Stomach (tissue), 9 donors: ENCODE measurements around the gene LBHD1. TPM values are rescaled to one million over a fixed set of nuclear protein-coding genes. Genes with fewer than 3 reads are reported as not detected.

Experiments used
- DNase-seq, 2 donors: peaks; one replicate each; pipeline versions ENCODE4 v3.0.0 to v3.0.0-alpha.2; 2013 to 2019
- H3K27ac ChIP-seq, 5 donors: fragments of 200-600 bp in 4 of 5; sonication (generic) in 4 of 5; one replicate each; pipeline ENCODE4 v1.5.1; 2013 to 2019; ENCODE audit warnings: mild to moderate bottlenecking in 1 of 5, moderate library complexity in 1 of 5
- H3K27me3 ChIP-seq, 3 donors: fragments of 200-600 bp; sonication (generic); one replicate each; pipeline ENCODE4 v1.5.1; 2017 to 2019; ENCODE audit warnings: mixed run types in 1 of 3
- H3K36me3 ChIP-seq, 4 donors: fragments of 200-600 bp; sonication (generic); 1 replicate in 3 of 4; 2 replicates in 1 of 4; pipeline ENCODE4 v1.5.1; 2016 to 2019
- H3K4me1 ChIP-seq, 4 donors: fragments of 200-600 bp; sonication (generic); one replicate each; pipeline ENCODE4 v1.5.1; 2016 to 2019
- H3K4me3 ChIP-seq, 4 donors: fragments of 200-600 bp; sonication (generic) in 3 of 4; one replicate each; pipeline ENCODE4 v1.5.1; 2016 to 2019; ENCODE audit warnings: mild to moderate bottlenecking in 1 of 4
- H3K9me3 ChIP-seq, 4 donors: fragments of 200-600 bp; sonication (generic); one replicate each; pipeline ENCODE4 v1.5.1; 2016 to 2019
- CTCF ChIP-seq, 7 experiments: fragments of 450-650 bp in 4 of 7; fragments of 200-600 bp in 3 of 7; sonication (generic) in 3 of 7; IDR thresholded peaks; one replicate each; pipeline ENCODE4 v1.5.1; 2016 to 2019; ENCODE audit warnings: antibody characterized with exemption in 7 of 7, control low read depth in 2 of 7, mild to moderate bottlenecking in 1 of 7
- EP300 ChIP-seq: sonication (generic); formaldehyde crosslinking; IDR thresholded peaks from one replicate; pipeline ENCODE4 v1.6.1; 2017; ENCODE audit warnings: antibody characterized with exemption
- POLR2A ChIP-seq, 4 donors: fragments of 450-650 bp; IDR thresholded peaks; one replicate each; pipeline ENCODE4 v1.6.1; 2016; ENCODE audit warnings: antibody characterized with exemption in 4 of 4, control low read depth in 2 of 4, mild to moderate bottlenecking in 1 of 4, moderate library complexity in 1 of 4
- POLR2AphosphoS5 ChIP-seq, 3 donors: sonication (generic); formaldehyde crosslinking; IDR thresholded peaks; one replicate each; pipeline ENCODE4 v1.6.1; 2016; ENCODE audit warnings: antibody characterized with exemption in 3 of 3
- WGBS, 5 donors: extraction: QIAGEN DNeasy Blood & Tissue Kit in 3 of 5; methylation state at CpG; one replicate each; pipeline versions ENCODE4 v1.1.5 to v1.1.7; 2013 to 2018; 5-methylcytosine and 5-hydroxymethylcytosine counted together
- intact Hi-C: fragments of 100-400 bp; cut with DNase I; formaldehyde crosslinking; loops from one replicate; pipeline ENCODE4 v1.15.1; 2023; ENCODE audit warnings: low total_unique reads
- polyA plus RNA-seq, 3 donors: library from polyadenylated mRNA; stranded (reverse); fragments of 200-250 nt; gene quantifications; one replicate each; pipeline ENCODE4 v1.2.3, GENCODE V29; 2013
- total RNA-seq, 5 donors: library from RNA; depleted of rRNA; stranded (reverse); fragments of >200 nt; gene quantifications; one replicate each; pipeline versions ENCODE4 v1.1.0 to v1.2.3, GENCODE V29; 2014 to 2016
- donor health status: healthy with polysubstance abuse.
- donor health status: Bipolar disorder and iron deficiency.
- donor health status: healthy.

Gene LBHD1
- total and polyA plus RNA-seq, 8 donors = 0.45 to 56.6 (median 6.2) TPM

GRCh38 chr11:62678770-62679696 lies 7.0 kb upstream of the LBHD1 start, which contains the start of gene UBXN1:
TSS of gene UBXN1 (minus strand) at chr11:62679073. CDS start at chr11:62678923, 150 bp downstream.
- H3K27me3 ChIP-seq = no peaks in the 10 kb centered on the region
- TF ChIP-seq POLR2AphosphoS5 (IDR thresholded peaks at IDR 0.05) (peak; percentile 72 to 95 (median 87)), CTCF (IDR thresholded peaks at IDR 0.05) (no peak), EP300 (no peak)
- no peaks in the 10 kb centered on the region for H3K9me3 ChIP-seq
- 5 to 8% (median 7%) methylated on average over 34 to 55 of the region's 55 CpGs for WGBS, 5 donors
- H3K4me3 ChIP-seq = peak within 1 kb of the TSS; percentile 92 to 99 (median 99)
- peaks cover 18 to 50% (median 35%) of the 10 kb centered on the region in 4 donors for H3K4me1 ChIP-seq
- peak; percentile 89 to 96 for DNase-seq
- H3K36me3 ChIP-seq = peaks cover 23 to 40% (median 39%) of the 10 kb centered on the region in 4 donors
- peak within 1 kb of the TSS; percentile 91 to 95 (median 93) for H3K27ac ChIP-seq
- intact Hi-C loops = no loop called here

- Histone ChIP-seq H3K27ac (peak overlapping the region; percentile 91 to 95 (median 93)), H3K4me3 (peak overlapping the region; percentile 92 to 99 (median 99)), H3K36me3 (peaks cover 23 to 47% (median 45%) of the 10 kb centered on the region in 4 donors), H3K27me3 (no peaks in the 10 kb centered on the region), H3K4me1 (peaks cover 20 to 56% (median 39%) of the 10 kb centered on the region in 4 donors), H3K9me3 (no peaks in the 10 kb centered on the region)
- intact Hi-C loops = no loop called here
- TF ChIP-seq EP300 (no peak), CTCF (IDR thresholded peaks at IDR 0.05) (no peak), POLR2A (IDR thresholded peaks at IDR 0.05) (no peak), POLR2AphosphoS5 (IDR thresholded peaks at IDR 0.05) (no peak)
- DNase-seq = no peak
- WGBS, 5 donors = 2 to 4% (median 3%) methylated on average over 9 to 16 of the region's 16 CpGs
These were observed 6.3 kb upstream of the LBHD1 start for GRCh38 chr11:62678433-62678769.

- H3K27ac ChIP-seq = peak overlapping the region in 4 of 5 donors; percentile 91 to 95 (median 94)
- WGBS, 5 donors = 72 to 79% (median 77%) methylated on average over 15 of the region's 15 CpGs
- TF ChIP-seq CTCF (IDR thresholded peaks at IDR 0.05) = no peak
- TF ChIP-seq EP300 = no peak
- TF ChIP-seq POLR2AphosphoS5 (IDR thresholded peaks at IDR 0.05) = no peak
- no peak for TF ChIP-seq POLR2A (IDR thresholded peaks at IDR 0.05)
- H3K36me3 ChIP-seq = peaks cover 23 to 51% (median 47%) of the 10 kb centered on the region in 4 donors
- peak overlapping the region in 3 of 4 donors; percentile 92 to 99 (median 99) for H3K4me3 ChIP-seq
- intact Hi-C loops = no loop called here
- peaks cover 27 to 63% (median 46%) of the 10 kb centered on the region in 4 donors for H3K4me1 ChIP-seq
- no peaks in the 10 kb centered on the region for H3K27me3 ChIP-seq
- DNase-seq = no peak
- H3K9me3 ChIP-seq = no peaks in the 10 kb centered on the region
These were observed 5.6 kb upstream of the LBHD1 start for GRCh38 chr11:62677714-62678113.

GRCh38 chr11:62677156-62677555 lies 5.1 kb upstream of the LBHD1 start:
- H3K9me3 ChIP-seq = no peaks in the 10 kb centered on the region
- H3K4me3 ChIP-seq = peak overlapping the region in 2 of 4 donors; percentile 92 to 99
- H3K4me1 ChIP-seq = peaks cover 31 to 66% (median 51%) of the 10 kb centered on the region in 4 donors
- no peaks in the 10 kb centered on the region for H3K27me3 ChIP-seq
- no peak overlapping the region for H3K27ac ChIP-seq
- intact Hi-C loops = no loop called here
- peaks cover 23 to 51% (median 47%) of the 10 kb centered on the region in 4 donors for H3K36me3 ChIP-seq
- DNase-seq = no peak
- TF ChIP-seq POLR2A (IDR thresholded peaks at IDR 0.05) (no peak), POLR2AphosphoS5 (IDR thresholded peaks at IDR 0.05) (no peak), CTCF (IDR thresholded peaks at IDR 0.05) (no peak)
- WGBS, 5 donors = 56 to 67% (median 61%) methylated on average over 6 of the region's 6 CpGs
